Measurements from ENCODE around the gene MECP2.

MECP2 gene

GRCh38 chrX:154115071-154115470 lies 17.6 kb upstream of the MECP2 start:
- DNase-seq, result no peak

GRCh38 chrX:154114652-154115051 lies 17.1 kb upstream of the MECP2 start:
- no peak for DNase-seq

- no peak for DNase-seq
Observed at GRCh38 chrX:154113729-154114128, 16.2 kb upstream of the MECP2 start.

GRCh38 chrX:154098551-154098950 lies 1.0 kb upstream of the MECP2 start:
- DNase-seq, result no peak

GRCh38 chrX:154097003-154097588 lies 421 bp downstream of the MECP2 start:
- DNase-seq, result peak; percentile 55

GRCh38 chrX:154096140-154097002 lies 1.1 kb downstream of the MECP2 start:
- no peak for DNase-seq

- DNase-seq, result no peak
Observed at GRCh38 chrX:154094833-154095232, 2.7 kb downstream of the MECP2 start.

- no peak for DNase-seq
Observed at GRCh38 chrX:154093965-154094364, 3.6 kb downstream of the MECP2 start.

GRCh38 chrX:154092371-154092770 lies 5.1 kb downstream of the MECP2 start:
- DNase-seq, result no peak

GRCh38 chrX:154091678-154092077 lies 5.8 kb downstream of the MECP2 start:
- no peak for DNase-seq

- no peak for DNase-seq
Observed at GRCh38 chrX:154090731-154091130, 6.8 kb downstream of the MECP2 start.

GRCh38 chrX:154084449-154085300 lies 12.8 kb downstream of the MECP2 start:
- no peak for DNase-seq

- no peak for DNase-seq
Observed at GRCh38 chrX:154083126-154083517, 14.4 kb downstream of the MECP2 start.

- DNase-seq, result no peak
Observed at GRCh38 chrX:154082396-154083125, 15.0 kb downstream of the MECP2 start.

- no peak for DNase-seq
Observed at GRCh38 chrX:154077101-154077500, 20.4 kb downstream of the MECP2 start.

- DNase-seq, result no peak
Observed at GRCh38 chrX:154074199-154074598, 23.3 kb downstream of the MECP2 start.

- no peak for DNase-seq
Observed at GRCh38 chrX:154072192-154072591, 25.3 kb downstream of the MECP2 start.

- DNase-seq, result no peak
Observed at GRCh38 chrX:154068560-154068959, 29.0 kb downstream of the MECP2 start.

- DNase-seq, result no peak
Observed at GRCh38 chrX:154064637-154065435, 32.7 kb downstream of the MECP2 start.

GRCh38 chrX:154063234-154063633 lies 34.3 kb downstream of the MECP2 start:
- no peak for DNase-seq

GRCh38 chrX:154061801-154062200 lies 35.7 kb downstream of the MECP2 start:
- DNase-seq, result no peak

- no peak for DNase-seq
Observed at GRCh38 chrX:154059729-154060245, 37.7 kb downstream of the MECP2 start.
